GM12878 (cell line): ENCODE measurements around the gene NKG7.

Experiments
- EZH2 ChIP-seq: IDR thresholded peaks from 2 replicates; pipeline ENCODE4 v1.6.1; 2012; ENCODE audit warnings: low read depth, mild to moderate bottlenecking, control low read depth, inconsistent platforms, low read length, borderline replicate concordance; ENCODE audit not compliant: control insufficient read depth
- TF ChIP-seq, protein P1 (sequence below), 3 experiments: IDR thresholded peaks in 2 of 3; conservative IDR thresholded peaks in 1 of 3; 2 replicates each; pipeline ENCODE4 v1.5.1; 2011; ENCODE audit warnings: low read depth in 3 of 3, low read length in 3 of 3, mild to moderate bottlenecking in 3 of 3, control low read depth in 2 of 3, moderate library complexity in 2 of 3, inconsistent platforms in 1 of 3, mixed read lengths in 1 of 3; ENCODE audit not compliant: control insufficient read depth in 2 of 3, insufficient read depth in 1 of 3; ENCODE audit errors: extremely low read depth in 1 of 3
- TF ChIP-seq, protein P2 (sequence below): fragments of 450-650 bp; IDR thresholded peaks from 2 replicates; pipeline ENCODE4 v1.6.1; 2016; ENCODE audit warnings: mild to moderate bottlenecking, moderate library complexity, borderline replicate concordance

DNA sequence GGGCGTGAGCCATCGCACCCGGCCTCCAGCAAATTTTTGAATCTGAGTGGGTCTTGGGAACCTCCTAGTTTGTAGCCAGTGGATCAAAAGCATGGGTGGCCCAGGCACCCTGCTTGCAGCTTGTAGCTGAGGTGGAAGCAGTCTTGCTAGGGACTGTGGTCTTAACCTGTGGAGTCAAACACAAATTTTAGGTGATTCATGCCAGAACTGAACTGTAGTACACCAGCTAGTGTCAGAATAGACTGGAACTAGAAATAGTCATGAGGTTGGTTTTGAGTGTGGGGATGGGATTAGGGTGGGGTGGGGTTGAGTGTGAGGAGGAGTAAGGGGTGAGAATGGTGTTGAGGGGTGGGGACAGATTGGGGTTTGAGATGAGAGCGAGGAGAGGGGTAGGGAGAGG is 9.6 kb upstream of the NKG7 start:
- TF ChIP-seq EZH2 = no peak
- TF ChIP-seq, protein P1, sequence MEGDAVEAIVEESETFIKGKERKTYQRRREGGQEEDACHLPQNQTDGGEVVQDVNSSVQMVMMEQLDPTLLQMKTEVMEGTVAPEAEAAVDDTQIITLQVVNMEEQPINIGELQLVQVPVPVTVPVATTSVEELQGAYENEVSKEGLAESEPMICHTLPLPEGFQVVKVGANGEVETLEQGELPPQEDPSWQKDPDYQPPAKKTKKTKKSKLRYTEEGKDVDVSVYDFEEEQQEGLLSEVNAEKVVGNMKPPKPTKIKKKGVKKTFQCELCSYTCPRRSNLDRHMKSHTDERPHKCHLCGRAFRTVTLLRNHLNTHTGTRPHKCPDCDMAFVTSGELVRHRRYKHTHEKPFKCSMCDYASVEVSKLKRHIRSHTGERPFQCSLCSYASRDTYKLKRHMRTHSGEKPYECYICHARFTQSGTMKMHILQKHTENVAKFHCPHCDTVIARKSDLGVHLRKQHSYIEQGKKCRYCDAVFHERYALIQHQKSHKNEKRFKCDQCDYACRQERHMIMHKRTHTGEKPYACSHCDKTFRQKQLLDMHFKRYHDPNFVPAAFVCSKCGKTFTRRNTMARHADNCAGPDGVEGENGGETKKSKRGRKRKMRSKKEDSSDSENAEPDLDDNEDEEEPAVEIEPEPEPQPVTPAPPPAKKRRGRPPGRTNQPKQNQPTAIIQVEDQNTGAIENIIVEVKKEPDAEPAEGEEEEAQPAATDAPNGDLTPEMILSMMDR (IDR thresholded peaks at IDR 0.05 in 2 of 3, conservative IDR thresholded peaks at IDR 0.05 in 1 of 3; ENCODE audit: control insufficient read depth in 2 of 3, extremely low read depth in 1 of 3, insufficient read depth in 1 of 3, low read depth in 3 of 3, low read length in 3 of 3) = no peak
- TF ChIP-seq, protein P2, sequence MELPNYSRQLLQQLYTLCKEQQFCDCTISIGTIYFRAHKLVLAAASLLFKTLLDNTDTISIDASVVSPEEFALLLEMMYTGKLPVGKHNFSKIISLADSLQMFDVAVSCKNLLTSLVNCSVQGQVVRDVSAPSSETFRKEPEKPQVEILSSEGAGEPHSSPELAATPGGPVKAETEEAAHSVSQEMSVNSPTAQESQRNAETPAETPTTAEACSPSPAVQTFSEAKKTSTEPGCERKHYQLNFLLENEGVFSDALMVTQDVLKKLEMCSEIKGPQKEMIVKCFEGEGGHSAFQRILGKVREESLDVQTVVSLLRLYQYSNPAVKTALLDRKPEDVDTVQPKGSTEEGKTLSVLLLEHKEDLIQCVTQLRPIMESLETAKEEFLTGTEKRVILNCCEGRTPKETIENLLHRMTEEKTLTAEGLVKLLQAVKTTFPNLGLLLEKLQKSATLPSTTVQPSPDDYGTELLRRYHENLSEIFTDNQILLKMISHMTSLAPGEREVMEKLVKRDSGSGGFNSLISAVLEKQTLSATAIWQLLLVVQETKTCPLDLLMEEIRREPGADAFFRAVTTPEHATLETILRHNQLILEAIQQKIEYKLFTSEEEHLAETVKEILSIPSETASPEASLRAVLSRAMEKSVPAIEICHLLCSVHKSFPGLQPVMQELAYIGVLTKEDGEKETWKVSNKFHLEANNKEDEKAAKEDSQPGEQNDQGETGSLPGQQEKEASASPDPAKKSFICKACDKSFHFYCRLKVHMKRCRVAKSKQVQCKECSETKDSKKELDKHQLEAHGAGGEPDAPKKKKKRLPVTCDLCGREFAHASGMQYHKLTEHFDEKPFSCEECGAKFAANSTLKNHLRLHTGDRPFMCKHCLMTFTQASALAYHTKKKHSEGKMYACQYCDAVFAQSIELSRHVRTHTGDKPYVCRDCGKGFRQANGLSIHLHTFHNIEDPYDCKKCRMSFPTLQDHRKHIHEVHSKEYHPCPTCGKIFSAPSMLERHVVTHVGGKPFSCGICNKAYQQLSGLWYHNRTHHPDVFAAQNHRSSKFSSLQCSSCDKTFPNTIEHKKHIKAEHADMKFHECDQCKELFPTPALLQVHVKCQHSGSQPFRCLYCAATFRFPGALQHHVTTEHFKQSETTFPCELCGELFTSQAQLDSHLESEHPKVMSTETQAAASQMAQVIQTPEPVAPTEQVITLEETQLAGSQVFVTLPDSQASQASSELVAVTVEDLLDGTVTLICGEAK = no peak
